HCT116 (cell line): ENCODE results near the gene POU6F1. TPM values are rescaled to one million over a fixed set of nuclear protein-coding genes. Genes with fewer than 3 reads are reported as not detected.

Experiments
- ATAC-seq: fragments of 200-7000 bp; cut with Tn5 transposase; 2 replicates; pipeline ENCODE4 v1.9.1; 2020; ENCODE audit warnings: mild to moderate bottlenecking, moderate library complexity
- BruUV-seq: library from RNA; stranded (reverse); fragments of 400-500 nt; replicated peaks from 2 replicates; lab custom pipeline; 2021; lab: Mats Ljungman, UMichigan
- CTCF ChIA-PET: fragments of 300-600 bp; sonication (Branson Sonifier 250); formaldehyde crosslinking; loops from one replicate; lab custom pipeline; 2021; ENCODE audit warnings: antibody characterized with exemption; lab: Charles Lee
- POLR2A ChIA-PET: fragments of 300-600, 350-600 bp; sonication (Branson Sonifier 250); formaldehyde crosslinking; loops from one replicate; lab custom pipeline; 2021; ENCODE audit warnings: antibody characterized with exemption; lab: Charles Lee
- RAD21 ChIA-PET, 2 experiments: fragments of 300-600 bp; sonication (Branson Sonifier 250); formaldehyde crosslinking; loops; one replicate each; lab custom pipeline; 2023; ENCODE audit warnings: low total read pairs in 2 of 2; ENCODE audit not compliant: uncharacterized antibody in 2 of 2, unreplicated experiment in 2 of 2, low non-redundant PET in 1 of 2; lab: Charles Lee
- DNase-seq: peaks from one replicate; pipeline ENCODE4 v3.0.0-alpha.2; 2010; ENCODE audit warnings: low read depth, low spot score
- H2AFZ ChIP-seq: fragments of 200-600 bp; shearing (Covaris generic), sonication (generic); 2 replicates; pipeline ENCODE4 v1.6.1; 2017; ENCODE audit warnings: low read depth, mixed run types, mixed read lengths, antibody characterized with exemption, low read length; ENCODE audit not compliant: poor library complexity, severe bottlenecking
- H3K27ac ChIP-seq: 2 replicates; pipeline ENCODE4 v1.5.1; 2012; ENCODE audit warnings: low read depth, low read length
- H3K27me3 ChIP-seq: fragments of 200-600 bp; sonication (generic); 2 replicates; pipeline ENCODE4 v1.6.1; 2016; ENCODE audit warnings: mixed run types, low read length, mixed read lengths; ENCODE audit not compliant: insufficient read depth
- H3K36me3 ChIP-seq, 2 experiments: fragments of 200-500 bp in 1 of 2; fragments of 200-600 bp in 1 of 2; sonication (Bioruptor generic) in 1 of 2; sonication (generic) in 1 of 2; 2 replicates each; pipeline versions ENCODE4 v1.5.1 to v1.6.1; 2014 to 2016; ENCODE audit warnings: low read length in 2 of 2, inconsistent platforms in 1 of 2, mixed read lengths in 1 of 2, mixed run types in 1 of 2; ENCODE audit not compliant: insufficient read depth in 2 of 2, control insufficient read depth in 1 of 2
- H3K4me1 ChIP-seq, 2 experiments: fragments of 200-600 bp in 1 of 2; sonication (generic) in 1 of 2; 2 replicates each; pipeline versions ENCODE4 v1.5.1 to v1.6.1; 2012 to 2017; ENCODE audit warnings: low read length in 2 of 2, inconsistent platforms in 1 of 2, mild to moderate bottlenecking in 1 of 2, mixed read lengths in 1 of 2, mixed run types in 1 of 2, moderate library complexity in 1 of 2; ENCODE audit not compliant: insufficient read depth in 2 of 2, control insufficient read depth in 1 of 2
- H3K4me2 ChIP-seq: fragments of 200-600 bp; sonication (generic); 2 replicates; pipeline ENCODE4 v1.6.1; 2017; ENCODE audit warnings: mixed run types, low read length, mixed read lengths
- H3K4me3 ChIP-seq, 2 experiments: fragments of 200-600 bp in 1 of 2; sonication (generic) in 1 of 2; replicated peaks in 1 of 2; 2 replicates each; pipeline ENCODE4 v1.5.1; 2011 to 2016; ENCODE audit warnings: low read length in 2 of 2, control low read depth in 1 of 2, low read depth in 1 of 2, mild to moderate bottlenecking in 1 of 2, mixed read lengths in 1 of 2, mixed run types in 1 of 2
- H3K79me2 ChIP-seq: fragments of 200-600 bp; sonication (generic); 2 replicates; pipeline ENCODE4 v1.6.1; 2017; ENCODE audit warnings: mild to moderate bottlenecking, mixed run types, low read length, moderate library complexity, mixed read lengths; ENCODE audit not compliant: insufficient read depth
- H3K9ac ChIP-seq: fragments of 200-600 bp; sonication (generic); 2 replicates; pipeline ENCODE4 v1.6.1; 2016; ENCODE audit warnings: low read length, mixed read lengths
- H3K9me2 ChIP-seq: fragments of 200-600 bp; sonication (generic), shearing (Covaris generic); 2 replicates; pipeline ENCODE4 v1.6.1; 2017; ENCODE audit warnings: mixed run types, mild to moderate bottlenecking, moderate library complexity; ENCODE audit not compliant: insufficient read depth
- H3K9me3 ChIP-seq, 2 experiments: fragments of 200-500 bp in 1 of 2; fragments of 200-600 bp in 1 of 2; sonication (Bioruptor generic) in 1 of 2; sonication (generic) in 1 of 2; 2 replicates each; pipeline ENCODE4 v1.6.1; 2014 to 2017; ENCODE audit warnings: low read length in 2 of 2, mixed read lengths in 2 of 2, inconsistent platforms in 1 of 2, low read depth in 1 of 2, mild to moderate bottlenecking in 1 of 2, mixed run types in 1 of 2, moderate library complexity in 1 of 2; ENCODE audit not compliant: control insufficient read depth in 1 of 2, insufficient read depth in 1 of 2
- H4K20me1 ChIP-seq: fragments of 200-600 bp; sonication (generic), shearing (Covaris generic); 2 replicates; pipeline ENCODE4 v1.6.1; 2017; ENCODE audit warnings: mixed run types, mild to moderate bottlenecking, moderate library complexity; ENCODE audit not compliant: insufficient read depth
- CBX3 ChIP-seq: IDR thresholded peaks from 2 replicates; pipeline ENCODE4 v1.6.1; 2012; ENCODE audit warnings: low read depth
- CEBPB ChIP-seq: IDR thresholded peaks from 2 replicates; pipeline ENCODE4 v1.6.1; 2012; ENCODE audit warnings: low read depth
- CTCF ChIP-seq, 3 experiments: fragments of 200-600 bp in 1 of 3; sonication (generic) in 1 of 3; IDR thresholded peaks in 2 of 3; conservative IDR thresholded peaks in 1 of 3; 2 replicates each; pipeline ENCODE4 v1.5.1; 2012 to 2017; ENCODE audit warnings: low read depth in 2 of 3, low read length in 2 of 3, antibody characterized with exemption in 1 of 3, borderline replicate concordance in 1 of 3, control low read depth in 1 of 3, mild to moderate bottlenecking in 1 of 3, mixed read lengths in 1 of 3, mixed run types in 1 of 3, moderate library complexity in 1 of 3; ENCODE audit not compliant: insufficient read depth in 1 of 3
- EGR1 ChIP-seq: IDR thresholded peaks from 2 replicates; pipeline ENCODE4 v1.6.1; 2012; ENCODE audit warnings: low read depth
- ELF1 ChIP-seq: IDR thresholded peaks from 2 replicates; pipeline ENCODE4 v1.6.1; 2012; ENCODE audit warnings: low read depth, borderline replicate concordance
- EZH2 ChIP-seq: fragments of 200-600 bp; sonication (generic); IDR thresholded peaks from 2 replicates; pipeline ENCODE4 v1.6.1; 2017; ENCODE audit warnings: antibody characterized with exemption, mixed run types
- EZH2phosphoT487 ChIP-seq: fragments of 200-600 bp; IDR thresholded peaks from 2 replicates; pipeline ENCODE4 v1.6.1; 2018; ENCODE audit warnings: antibody characterized with exemption, borderline replicate concordance
- FOSL1 ChIP-seq: IDR thresholded peaks from 2 replicates; pipeline ENCODE4 v1.6.1; 2012; ENCODE audit warnings: low read depth
- JUND ChIP-seq: IDR thresholded peaks from 2 replicates; pipeline ENCODE4 v1.6.1; 2012
- MAX ChIP-seq: IDR thresholded peaks from 2 replicates; pipeline ENCODE4 v1.6.1; 2012
- POLR2AphosphoS5 ChIP-seq: IDR thresholded peaks from 2 replicates; pipeline ENCODE4 v1.6.1; 2011; ENCODE audit warnings: mild to moderate bottlenecking, low read depth, low read length, moderate library complexity
- RAD21 ChIP-seq: IDR thresholded peaks from 2 replicates; pipeline ENCODE4 v1.6.1; 2012; ENCODE audit warnings: low read depth, mild to moderate bottlenecking
- SP1 ChIP-seq: IDR thresholded peaks from 2 replicates; pipeline ENCODE4 v1.6.1; 2012; ENCODE audit warnings: low read depth
- SRF ChIP-seq: IDR thresholded peaks from 2 replicates; pipeline ENCODE4 v1.6.1; 2012; ENCODE audit warnings: low read depth
- TCF7L2 ChIP-seq: IDR thresholded peaks from 2 replicates; pipeline ENCODE4 v1.7.0; 2011; ENCODE audit warnings: borderline replicate concordance, inconsistent platforms; ENCODE audit not compliant: insufficient read depth, insufficient read length; ENCODE audit errors: extremely low read depth
- YY1 ChIP-seq: IDR thresholded peaks from 2 replicates; pipeline ENCODE4 v1.6.1; 2011; ENCODE audit warnings: low read length, low read depth, moderate library complexity, mild to moderate bottlenecking; ENCODE audit not compliant: insufficient replicate concordance; ENCODE audit errors: extremely low read depth
- ZBTB33 ChIP-seq: IDR thresholded peaks from 2 replicates; pipeline ENCODE4 v1.6.1; 2011; ENCODE audit warnings: mild to moderate bottlenecking, low read length, moderate library complexity; ENCODE audit not compliant: insufficient replicate concordance; ENCODE audit errors: extremely low read depth
- ZFX ChIP-seq: fragments of 450-650 bp; IDR thresholded peaks from 2 replicates; pipeline ENCODE4 v1.6.1; 2017
- ZNF274 ChIP-seq: fragments of 200-500 bp; sonication (Bioruptor generic); IDR thresholded peaks from 2 replicates; pipeline ENCODE4 v1.6.1; 2014; ENCODE audit warnings: mild to moderate bottlenecking, low read depth, low read length, inconsistent platforms
- intact Hi-C: fragments of 100-400 bp; cut with micrococcal nuclease; formaldehyde crosslinking; loops from 2 replicates; pipeline ENCODE4 v1.10.0; 2022
- total RNA-seq: library from RNA; stranded (reverse); gene quantifications from one replicate; pipeline ENCODE4 v1.2.1, GENCODE V29; 2021; ENCODE audit not compliant: unreplicated experiment
- TF ChIP-seq, protein P1 (sequence below): IDR thresholded peaks from 2 replicates; pipeline ENCODE4 v1.6.1; 2012

POU6F1 gene
- total RNA-seq, 1 experiment from 2014 or later = 6.4 TPM

DNA sequence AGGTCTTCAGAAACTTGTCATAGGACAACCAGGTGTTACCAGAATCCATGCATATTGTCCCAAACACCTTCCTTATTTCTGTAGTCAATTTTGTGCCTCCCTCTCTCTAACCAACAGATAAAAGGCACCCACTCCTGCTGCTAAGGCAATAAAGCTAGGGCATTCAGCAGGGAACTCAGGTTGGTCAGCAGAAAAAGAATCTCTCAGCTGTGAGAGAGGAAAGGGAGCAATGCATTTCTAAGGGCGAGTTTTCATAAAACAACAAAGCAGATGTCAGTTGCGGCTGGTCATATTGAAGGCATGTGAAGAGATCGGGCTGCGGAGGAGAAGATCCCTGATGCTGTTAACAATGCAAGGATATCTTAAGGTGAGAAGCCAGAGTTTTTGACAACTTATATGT lies 7.4 kb upstream of the POU6F1 start:
- POLR2A ChIA-PET = no interaction called here
- H2AFZ ChIP-seq = no peak overlapping the region
- H3K4me2 ChIP-seq = no peak overlapping the region
- intact Hi-C loops = no loop called here
- TF ChIP-seq ZFX (no peak), FOSL1 (no peak), YY1 (no peak), CEBPB (no peak), CBX3 (no peak), POLR2AphosphoS5 (no peak), TCF7L2 (no peak), SRF (no peak), MAX (no peak), CTCF (IDR thresholded peaks at IDR 0.05 in 2 of 3, conservative IDR thresholded peaks at IDR 0.05 in 1 of 3; ENCODE audit: borderline replicate concordance in 1 of 3, insufficient read depth in 1 of 3, low read depth in 2 of 3, low read length in 2 of 3) (no peak), RAD21 (no peak), EZH2phosphoT487 (no peak), SP1 (no peak), ELF1 (no peak), ZNF274 (no peak), EZH2 (no peak), EGR1 (no peak), JUND (no peak), ZBTB33 (no peak)
- TF ChIP-seq, protein P1, sequence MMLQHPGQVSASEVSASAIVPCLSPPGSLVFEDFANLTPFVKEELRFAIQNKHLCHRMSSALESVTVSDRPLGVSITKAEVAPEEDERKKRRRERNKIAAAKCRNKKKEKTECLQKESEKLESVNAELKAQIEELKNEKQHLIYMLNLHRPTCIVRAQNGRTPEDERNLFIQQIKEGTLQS = no peak
- no peaks in the 10 kb centered on the region for H4K20me1 ChIP-seq
- no peaks in the 10 kb centered on the region for H3K9me2 ChIP-seq
- no peaks in the 10 kb centered on the region for H3K79me2 ChIP-seq
- RAD21 ChIA-PET = no interaction called here
- no peak overlapping the region for H3K9ac ChIP-seq
- no peak overlapping the region for H3K27ac ChIP-seq
- H3K36me3 ChIP-seq = no peaks in the 10 kb centered on the region
- ATAC-seq (no peak), DNase-seq (no peak)
- CTCF ChIA-PET = no interaction called here
- no TSS peak for BruUV-seq
- no peak overlapping the region for H3K4me3 ChIP-seq
- no peaks in the 10 kb centered on the region for H3K4me1 ChIP-seq
- H3K9me3 ChIP-seq = no peaks in the 10 kb centered on the region
- no peaks in the 10 kb centered on the region for H3K27me3 ChIP-seq
